GM21717 (cell line): ENCODE data around the gene SLC9A9.
"Not testable (repeated sequence)": the region's sequence is repeated elsewhere in the genome, so short reads cannot be mapped to it uniquely, and the experiment has no call there.

ENCODE experiments used
- ATAC-seq: cut with Tn5 transposase; IDR thresholded peaks from one replicate; pipeline ENCODE4 v1.9.1; 2021; ENCODE audit warnings: mild to moderate bottlenecking, moderate library complexity; ENCODE audit not compliant: unreplicated experiment

Gene SLC9A9

DNA sequence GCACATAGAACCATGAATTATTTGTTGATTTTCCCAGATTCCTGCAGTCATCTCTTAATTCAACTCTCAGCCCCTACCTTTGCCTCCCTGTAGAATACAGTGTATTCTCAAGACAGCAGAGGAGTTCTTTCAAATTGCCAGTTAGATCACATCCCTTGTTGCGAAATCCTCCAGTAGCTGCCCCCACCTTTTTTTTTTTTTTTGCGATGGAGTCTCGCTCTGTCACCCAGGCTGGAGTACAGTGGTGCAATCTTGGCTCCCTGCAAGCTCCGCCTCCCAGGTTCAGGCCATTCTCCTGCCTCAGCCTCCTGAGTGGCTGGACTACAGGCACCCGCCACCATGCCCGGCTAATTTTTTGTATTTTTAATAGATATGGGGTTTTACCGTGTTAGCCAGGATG, 417.0 kb downstream of the SLC9A9 start:
- not testable (repeated sequence) for ATAC-seq

DNA sequence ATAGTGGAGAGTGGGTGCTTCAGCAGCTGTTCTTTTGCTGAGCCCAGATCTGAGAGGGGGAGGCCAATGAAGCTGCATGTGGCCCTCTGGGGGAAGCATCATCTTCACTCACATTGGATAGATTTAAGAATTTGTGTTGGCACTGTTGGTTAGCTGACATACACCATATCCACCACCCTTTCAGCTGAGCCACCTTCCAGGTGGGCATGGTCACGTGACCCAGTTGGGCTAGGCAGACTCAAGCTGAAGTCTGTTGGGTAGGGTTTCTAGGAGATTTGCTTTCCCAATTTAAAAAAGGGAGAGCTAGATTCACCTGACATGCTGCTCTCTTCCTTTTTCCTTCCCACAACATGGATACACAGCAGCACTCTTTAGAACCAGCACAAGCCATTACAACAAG, 417.7 kb downstream of the SLC9A9 start:
- no peak for ATAC-seq

DNA sequence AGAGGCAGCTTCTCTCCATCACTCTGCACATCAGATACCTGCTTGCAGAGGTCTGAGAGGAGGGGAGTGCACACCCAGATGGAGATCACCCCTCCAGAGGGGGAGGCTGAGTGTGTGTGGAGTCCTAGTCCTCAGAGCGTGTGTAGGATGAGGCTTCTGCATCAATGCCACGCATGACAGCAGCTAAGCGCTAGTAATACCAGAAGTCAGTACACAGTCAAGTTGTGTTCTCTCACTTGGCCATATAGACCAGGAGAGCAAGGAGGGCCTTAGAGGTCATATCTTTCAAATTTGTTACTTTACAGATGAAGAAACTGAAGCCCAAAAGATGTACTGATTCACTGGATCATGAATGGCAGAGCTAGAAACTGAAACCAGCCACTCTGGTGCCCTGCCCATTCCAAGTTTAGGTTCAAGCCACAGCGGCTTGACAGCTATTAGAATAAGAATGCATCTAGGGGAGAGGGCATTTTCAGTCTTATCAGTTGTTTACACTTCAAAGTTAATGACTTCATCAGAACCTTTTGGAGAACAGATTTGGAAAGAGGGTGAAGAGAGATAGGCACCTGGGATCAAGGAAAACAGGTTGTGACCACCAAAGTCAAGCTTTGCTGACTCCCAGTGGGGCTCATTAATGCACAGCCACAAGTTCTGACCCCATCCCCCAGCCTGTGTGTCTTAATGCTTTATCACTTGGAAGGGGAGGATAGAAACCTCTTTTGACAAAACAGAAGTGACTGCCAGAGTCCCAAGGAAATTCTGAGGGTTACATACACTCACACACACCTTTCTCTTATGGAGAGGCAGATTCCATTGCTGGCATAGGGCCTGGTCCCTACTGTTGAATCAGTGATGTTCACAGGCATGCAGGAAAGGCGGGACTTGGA, 418.4 kb downstream of the SLC9A9 start:
- no peak for ATAC-seq

DNA sequence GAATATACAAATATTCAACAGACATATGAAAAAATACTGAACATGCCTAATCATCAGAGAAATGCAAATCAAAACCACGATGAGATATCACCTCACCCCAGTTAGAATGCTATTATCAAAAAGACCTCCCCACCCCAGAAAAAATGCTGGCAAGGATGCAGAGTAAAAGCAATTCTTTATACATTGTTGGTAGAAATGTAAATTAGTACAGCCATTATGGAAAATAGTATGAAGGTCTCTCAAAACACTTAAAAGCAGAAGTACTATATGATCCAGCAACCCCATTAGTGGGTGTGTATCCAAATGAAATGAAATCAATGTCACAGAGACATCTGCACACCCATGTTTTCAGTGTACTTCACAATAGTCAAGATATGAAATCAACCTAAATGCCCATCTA, 420.0 kb downstream of the SLC9A9 start:
- no peak for ATAC-seq

DNA sequence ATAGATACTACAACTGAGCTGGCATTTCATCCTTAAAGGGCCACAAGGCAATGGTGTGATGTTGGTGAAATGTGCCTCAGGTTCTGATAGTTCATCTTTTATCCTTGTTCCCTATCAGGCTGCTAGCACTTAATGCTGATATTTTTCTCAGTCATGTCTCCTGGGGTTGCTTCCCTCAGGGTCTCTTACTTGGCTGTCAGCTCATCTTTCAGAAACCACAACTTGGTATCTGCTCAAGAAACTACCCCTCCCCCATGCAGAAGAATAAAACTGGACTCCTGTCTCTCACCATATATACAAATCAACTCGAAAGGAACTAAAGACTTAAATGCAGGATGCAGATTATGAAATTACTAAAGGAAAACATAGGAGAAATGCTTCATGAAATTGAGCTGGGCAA, 420.6 kb downstream of the SLC9A9 start:
- ATAC-seq: no peak

DNA sequence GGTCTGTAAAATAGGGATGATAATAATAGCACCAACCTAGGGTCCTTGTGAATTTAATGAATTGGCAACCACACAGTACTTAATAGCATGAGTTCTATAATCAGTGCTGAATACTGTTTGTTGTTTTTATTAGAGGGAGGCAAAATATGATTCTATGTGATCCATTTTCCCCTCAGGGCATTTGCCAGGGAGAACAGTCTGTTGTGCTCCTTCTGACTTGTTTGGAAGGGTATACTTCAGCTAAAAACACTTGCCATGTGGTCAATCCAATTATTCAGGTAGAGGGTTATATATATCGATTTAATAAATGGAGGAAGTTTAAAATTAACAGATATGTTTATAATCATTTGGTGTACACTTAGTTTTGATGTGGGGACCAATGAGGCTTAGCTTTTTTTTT, 423.4 kb downstream of the SLC9A9 start:
- ATAC-seq: no peak

DNA sequence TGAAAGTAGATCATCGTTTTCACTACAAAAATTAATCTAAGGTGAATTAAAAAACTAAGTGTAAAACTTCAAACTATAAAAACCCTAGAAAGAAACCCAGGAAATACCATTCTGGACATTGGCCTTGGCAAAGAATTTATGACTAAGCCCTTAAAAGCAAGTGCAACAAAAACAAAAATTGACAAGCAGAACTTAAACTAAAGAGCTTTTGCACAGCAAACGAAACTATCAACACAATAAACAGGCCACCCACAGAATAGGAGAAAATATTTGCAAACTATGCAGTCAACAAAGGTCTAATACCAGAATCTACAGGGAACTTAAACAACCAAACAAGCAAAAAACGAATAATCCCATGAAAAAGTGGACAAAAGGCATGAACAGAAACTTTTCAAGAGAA, 426.7 kb downstream of the SLC9A9 start:
- no peak for ATAC-seq

DNA sequence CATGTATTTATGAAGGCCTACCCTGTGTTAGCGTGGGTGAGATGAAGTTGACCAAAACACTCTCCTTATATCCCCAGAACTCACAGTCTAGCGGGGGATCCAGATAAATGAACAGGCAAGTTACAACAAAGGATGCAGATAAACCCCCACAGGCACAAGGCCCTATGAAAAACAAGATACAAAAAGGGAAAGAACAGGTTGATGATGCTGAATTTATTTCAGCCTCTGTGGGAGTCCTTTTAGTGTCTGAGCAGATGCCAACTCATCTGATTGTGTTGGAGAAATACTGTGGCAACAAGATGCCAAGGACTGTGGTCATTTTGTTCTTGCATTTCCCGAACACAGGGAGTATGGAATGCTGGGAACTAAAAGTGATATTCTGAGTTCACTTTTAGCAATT, 428.7 kb downstream of the SLC9A9 start:
- no peak for ATAC-seq

DNA sequence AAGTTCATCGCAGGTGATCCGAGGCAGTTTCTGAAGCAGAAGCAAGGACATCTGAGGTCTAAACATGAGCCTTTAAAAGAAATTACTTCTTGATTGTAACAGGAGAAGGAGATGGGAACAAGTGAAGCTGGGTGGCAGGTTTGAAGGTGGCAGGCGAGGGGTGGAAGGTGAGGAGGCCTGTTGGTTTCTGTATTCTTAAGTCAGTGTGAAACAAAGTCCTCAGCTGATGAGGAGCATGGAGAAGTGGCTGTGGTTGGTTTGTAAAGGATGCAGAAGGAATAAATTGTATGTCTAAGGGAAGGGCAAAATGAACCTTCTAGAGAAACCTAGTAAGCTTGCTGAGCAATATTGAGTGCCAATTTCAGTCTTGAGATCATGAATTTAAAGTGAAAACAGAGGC, 429.9 kb downstream of the SLC9A9 start:
- no peak for ATAC-seq

DNA sequence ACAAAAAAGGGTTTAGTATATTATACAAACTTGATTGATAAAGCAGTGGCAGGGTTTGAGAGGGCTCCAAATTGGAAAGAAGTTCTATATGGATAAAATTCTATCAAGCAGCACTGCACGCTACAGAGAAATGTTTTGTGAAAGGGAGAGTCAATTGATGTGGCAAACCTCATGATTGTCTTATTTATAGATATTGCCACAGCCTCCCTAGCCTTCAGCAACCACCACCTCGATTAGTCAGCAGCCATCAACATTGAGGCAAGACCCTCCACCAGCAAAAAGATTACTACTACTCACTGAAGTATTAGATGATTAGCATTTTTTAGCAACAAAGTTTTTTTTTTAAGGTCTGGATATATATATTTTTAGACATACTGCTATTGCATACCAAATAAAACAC, 432.0 kb downstream of the SLC9A9 start:
- ATAC-seq: no peak

DNA sequence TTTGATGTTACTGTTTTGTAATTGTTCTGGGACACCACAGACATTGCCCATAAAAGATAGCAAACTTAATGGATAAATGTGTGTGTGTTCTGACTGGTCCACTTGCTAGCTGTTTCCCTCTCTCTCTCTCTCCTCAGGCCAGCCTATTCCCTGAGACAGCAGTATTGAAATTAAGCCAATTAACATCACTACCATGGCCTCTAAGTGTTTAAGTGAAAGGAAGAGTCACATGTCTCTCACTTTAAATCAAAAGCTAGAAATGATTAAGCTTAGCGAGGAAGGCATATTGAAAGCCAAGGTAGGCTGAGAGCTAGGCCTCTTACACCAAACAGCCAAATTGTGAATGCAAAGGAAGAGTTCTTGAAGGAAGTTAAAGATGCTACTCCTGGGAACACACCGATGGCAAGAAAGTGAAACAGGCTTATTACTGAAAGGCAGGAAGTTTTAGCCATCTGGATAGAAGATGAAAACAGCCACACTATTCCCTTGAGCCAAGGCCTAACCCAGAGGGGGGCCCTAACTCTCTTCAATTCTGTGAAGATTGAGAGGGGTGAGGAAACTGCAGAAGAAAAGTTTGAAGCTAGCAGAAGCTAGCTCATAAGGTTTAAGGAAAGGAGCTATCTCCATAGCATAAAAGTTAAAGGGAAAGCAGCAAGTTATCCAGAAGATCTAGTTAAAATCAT, 433.6 kb downstream of the SLC9A9 start:
- no peak for ATAC-seq

DNA sequence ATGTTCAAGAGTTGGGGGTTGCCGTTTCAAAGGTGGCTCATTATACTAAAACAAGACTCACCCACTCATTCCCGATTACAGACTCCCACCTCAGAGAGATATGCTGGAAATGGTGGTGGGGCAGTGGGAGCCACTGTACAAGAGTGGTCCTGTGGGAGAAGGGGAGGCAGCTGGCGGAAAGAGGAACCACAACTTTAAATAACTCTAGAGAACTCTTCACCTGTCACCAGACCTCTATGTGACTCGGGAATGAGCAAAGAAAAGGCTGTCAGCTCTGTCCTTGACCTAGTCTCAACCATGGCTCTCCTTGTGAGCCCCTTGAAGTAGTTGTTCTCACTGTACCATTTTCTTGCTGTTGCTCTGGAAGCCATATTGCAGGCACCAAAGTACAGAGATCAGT, 434.9 kb downstream of the SLC9A9 start:
- no peak for ATAC-seq

DNA sequence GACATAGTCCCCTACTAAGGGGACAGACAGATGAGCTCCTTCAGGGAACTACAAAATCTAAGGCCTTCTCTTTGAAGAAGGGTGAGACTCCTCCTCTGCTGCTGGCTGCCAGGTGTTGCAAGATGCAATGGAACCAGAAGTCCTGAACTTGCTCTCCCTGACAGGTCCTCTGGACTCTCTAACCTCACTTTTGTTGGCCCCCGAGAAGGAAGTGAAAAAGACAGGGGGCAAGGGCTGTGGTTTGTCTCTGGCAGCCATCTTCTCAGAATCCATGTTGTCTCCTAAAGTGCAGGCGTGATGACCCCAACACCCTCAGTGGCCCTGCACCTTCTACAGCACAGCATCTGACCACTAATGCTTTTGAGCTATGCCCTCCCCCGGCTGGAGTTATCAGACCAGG, 436.2 kb downstream of the SLC9A9 start:
- no peak for ATAC-seq

DNA sequence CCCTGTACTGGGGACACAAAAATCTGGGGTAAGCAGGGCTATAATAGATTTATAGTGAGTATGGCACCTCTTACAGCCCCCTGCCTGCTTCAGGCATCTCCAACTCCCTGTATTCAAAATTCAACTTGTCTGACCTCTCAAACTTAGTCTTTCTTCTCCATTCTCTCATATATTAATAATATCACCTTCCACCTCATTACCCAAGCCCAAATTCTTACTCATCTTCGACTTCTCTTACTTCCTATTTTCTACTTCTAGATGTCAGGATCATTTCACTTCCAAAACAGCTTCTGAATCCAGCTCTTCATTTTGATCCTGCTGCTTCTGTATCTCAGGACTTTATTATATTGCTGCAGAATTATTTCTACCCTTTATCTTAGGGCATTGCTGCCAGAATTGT, 438.0 kb downstream of the SLC9A9 start:
- ATAC-seq: no peak

DNA sequence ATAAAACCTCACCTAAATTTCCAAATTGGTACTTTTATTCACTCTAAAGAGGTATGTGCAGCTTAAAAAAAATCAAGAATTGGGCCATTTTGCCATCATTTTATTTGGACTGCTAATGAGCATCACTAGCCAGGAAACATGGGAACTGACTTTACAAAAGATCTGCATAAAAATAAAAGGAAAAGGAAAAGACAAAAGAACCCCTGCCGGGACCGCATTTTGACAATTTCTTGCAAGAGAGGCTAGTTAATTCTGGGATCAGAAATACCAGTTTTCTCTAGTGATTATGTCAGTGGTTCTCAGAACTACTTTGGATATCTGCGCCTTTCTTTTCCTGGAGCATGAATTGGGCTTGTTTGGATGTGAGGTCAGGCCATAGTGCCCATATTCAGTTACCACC, 439.5 kb downstream of the SLC9A9 start:
- no peak for ATAC-seq

DNA sequence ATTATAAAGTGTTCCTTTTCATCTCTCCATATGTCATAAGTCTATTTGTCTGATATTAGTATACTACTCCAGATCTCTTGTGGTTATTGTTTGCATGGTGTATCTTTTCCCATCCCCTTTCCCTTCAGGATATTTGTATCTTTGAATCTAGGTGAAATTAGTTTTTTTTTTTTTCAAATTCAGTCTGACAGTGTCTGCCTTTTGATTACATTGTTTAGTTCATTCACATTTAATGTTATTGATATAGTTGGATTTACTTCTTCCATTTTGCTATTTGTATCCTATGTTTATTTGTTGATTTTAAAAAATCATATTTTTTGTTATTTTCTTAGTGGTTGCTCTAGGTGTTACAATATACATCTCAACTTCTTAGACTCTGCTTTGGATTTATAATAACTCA, 445.7 kb downstream of the SLC9A9 start:
- no peak for ATAC-seq

DNA sequence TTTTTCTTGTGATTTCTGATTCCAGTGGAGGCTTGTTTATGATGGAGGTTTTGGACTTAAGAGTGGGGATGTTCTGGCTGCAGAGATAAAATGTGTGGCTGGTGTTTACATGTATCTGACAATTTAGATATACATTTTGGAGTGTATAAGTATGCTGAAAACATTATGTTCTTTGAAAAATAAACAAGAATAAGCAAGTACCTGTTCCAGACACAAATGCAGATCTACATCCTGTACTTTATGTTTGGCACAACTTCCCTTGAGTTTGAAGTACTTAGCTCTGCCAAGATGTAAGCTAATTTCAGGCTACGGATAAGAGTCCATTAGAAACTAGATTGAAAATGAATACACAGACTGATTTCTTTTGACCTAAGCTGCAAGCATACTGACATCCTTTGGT, 451.5 kb downstream of the SLC9A9 start:
- ATAC-seq: no peak

DNA sequence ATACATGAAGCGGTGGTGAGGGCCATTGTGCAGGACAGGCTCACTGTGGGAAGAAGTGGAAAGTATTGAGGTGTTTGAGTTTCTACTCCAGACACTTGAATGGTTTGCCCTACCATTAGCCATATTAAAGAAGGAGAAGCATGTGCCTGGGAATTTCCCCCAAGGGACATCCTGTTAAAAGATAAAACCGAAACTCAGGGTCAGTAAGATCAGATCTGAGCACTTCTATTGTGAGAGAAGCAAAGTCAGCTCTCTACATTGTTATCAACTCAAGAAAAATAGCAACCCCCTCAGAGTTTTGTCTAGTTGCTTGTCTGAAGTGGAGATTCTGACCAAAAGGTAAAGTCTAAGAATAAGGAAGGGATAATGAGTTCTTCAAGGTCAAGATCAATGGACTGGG, 458.9 kb downstream of the SLC9A9 start:
- ATAC-seq: no peak

DNA sequence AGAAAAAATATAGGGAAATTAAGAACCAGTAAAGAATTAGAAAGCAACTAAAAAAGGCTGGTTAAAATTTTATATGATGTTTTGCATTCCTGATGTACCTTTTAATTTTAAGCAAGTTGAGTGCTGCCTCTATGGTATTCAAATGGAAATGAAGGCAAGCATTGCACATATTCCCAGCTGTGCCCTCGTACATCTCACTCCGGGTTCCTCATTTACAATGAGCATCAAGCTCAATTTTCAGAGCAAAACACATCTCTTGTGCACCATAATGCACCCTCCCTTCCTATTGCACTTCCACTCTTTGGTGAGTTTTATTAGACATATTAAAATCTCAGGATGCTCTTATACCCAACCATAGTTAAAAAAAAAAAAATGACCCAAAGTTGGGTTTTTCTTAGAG, 460.8 kb downstream of the SLC9A9 start:
- no peak for ATAC-seq

DNA sequence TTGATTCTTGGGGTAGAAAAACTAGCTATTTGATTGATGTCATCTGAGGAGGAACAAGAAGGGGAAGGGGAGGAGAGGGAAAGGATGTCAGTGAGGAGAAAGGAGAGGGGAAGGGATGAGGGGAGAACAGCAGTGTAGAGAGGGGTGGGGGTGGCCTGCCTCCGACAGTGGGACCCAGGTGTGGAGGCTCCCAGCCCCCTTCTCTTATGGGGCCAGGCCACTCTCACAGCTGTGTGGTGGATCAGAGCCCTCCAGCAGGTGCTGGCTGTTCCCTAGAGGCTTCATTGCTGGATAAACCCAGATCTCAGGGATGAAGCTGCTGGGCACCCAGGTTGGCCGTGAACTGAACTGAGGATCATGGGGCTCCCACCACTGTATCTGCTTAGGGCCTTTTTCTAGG, 464.2 kb downstream of the SLC9A9 start:
- ATAC-seq: no peak

DNA sequence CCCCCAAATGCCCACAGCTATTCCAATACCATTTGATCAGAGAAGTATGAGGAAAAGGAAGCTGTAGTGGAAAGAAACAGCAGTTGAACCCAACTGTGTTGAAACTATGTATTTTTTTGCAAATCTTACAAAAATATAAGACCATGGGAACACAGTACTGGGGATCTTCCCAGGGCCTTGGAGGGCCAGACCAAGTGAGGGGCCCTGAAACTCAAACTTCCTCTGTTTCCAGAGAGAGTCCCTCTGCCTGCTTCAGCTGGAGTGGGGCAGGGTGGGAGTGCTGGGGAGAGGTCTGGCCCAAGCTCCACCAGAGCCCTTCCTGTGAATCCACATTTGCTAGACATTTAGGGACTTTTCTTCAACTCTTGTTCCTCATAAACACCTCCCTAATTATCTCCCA, 464.8 kb downstream of the SLC9A9 start:
- ATAC-seq: no peak

DNA sequence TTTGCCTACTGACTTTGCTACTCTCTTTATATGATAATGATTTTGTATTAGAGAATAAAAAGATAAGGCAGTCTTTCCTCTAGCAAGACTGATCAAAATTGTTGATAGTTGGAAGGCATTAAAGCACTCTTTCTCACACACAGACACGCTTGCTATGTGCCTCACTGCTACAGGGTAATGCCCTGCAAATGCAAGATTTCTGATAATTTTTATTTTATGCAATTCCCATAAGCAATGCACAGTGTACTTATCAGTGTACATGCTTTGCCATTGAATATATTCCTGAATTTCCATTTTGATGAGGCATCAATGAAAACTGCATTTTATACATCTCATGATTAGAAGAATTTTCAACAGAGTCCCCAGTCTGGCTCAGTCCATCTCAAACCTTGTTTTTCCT, 465.5 kb downstream of the SLC9A9 start:
- no peak for ATAC-seq

DNA sequence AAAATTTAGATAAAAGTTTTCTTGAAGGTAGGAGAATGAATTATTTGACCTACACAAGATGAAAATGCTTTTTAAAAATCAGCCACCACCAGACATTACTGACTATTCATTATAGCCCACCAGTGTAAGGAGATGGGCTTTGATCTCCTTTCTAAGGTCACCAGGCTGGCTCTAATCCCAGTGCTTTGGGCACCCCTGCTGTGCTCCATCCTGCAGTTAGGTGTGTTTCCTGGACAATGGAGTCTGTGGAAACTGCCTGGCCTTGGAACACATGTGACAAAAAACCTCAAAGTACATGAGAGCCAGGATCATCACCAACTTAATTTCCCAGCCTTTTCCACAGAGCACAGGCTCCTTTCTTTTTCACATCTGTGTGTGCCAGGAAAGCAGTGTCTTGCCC, 467.8 kb downstream of the SLC9A9 start:
- ATAC-seq: no peak
